ENCODE results near the gene ODR4.

ODR4 gene

GRCh38 chr1:186465946-186466345, 90.3 kb downstream of the ODR4 start:
- no peak for DNase-seq (ENCODE audit: low read depth, low spot score)
- no peaks in the 10 kb centered on the region for H3K9me3 ChIP-seq (ENCODE audit: insufficient read depth, low read length)
- H3K4me3 ChIP-seq (ENCODE audit: insufficient read length, low read depth): no peak overlapping the region
- H3K4me1 ChIP-seq (ENCODE audit: insufficient read depth, insufficient read length): no peaks in the 10 kb centered on the region
- TF ChIP-seq SUZ12 (IDR thresholded peaks at IDR 0.05; ENCODE audit: extremely low read depth, insufficient read depth, insufficient read length) (no peak), ZNF274 (IDR thresholded peaks at IDR 0.05; ENCODE audit: low read depth, low read length) (no peak), YY1 (IDR thresholded peaks at IDR 0.05; ENCODE audit: insufficient read depth, insufficient read length) (no peak)
- H3K36me3 ChIP-seq (ENCODE audit: insufficient read depth, insufficient read length, low read length): no peaks in the 10 kb centered on the region
- no peaks in the 10 kb centered on the region for H3K27me3 ChIP-seq (ENCODE audit: insufficient read depth, insufficient read length)
- no peak overlapping the region for H3K9ac ChIP-seq (ENCODE audit: insufficient read length, low read depth)
